ENCODE measurements around the gene CCT8. TPM values are rescaled to one million over a fixed set of nuclear protein-coding genes. Genes with fewer than 3 reads are reported as not detected.
A peak's percentile ranks its signal among the peaks of the same experiment; 100 is the strongest.

The CCT8 gene
- total and polyA plus RNA-seq, 4 donors, result 47.0 to 78.2 (median 58.0) TPM

DNA sequence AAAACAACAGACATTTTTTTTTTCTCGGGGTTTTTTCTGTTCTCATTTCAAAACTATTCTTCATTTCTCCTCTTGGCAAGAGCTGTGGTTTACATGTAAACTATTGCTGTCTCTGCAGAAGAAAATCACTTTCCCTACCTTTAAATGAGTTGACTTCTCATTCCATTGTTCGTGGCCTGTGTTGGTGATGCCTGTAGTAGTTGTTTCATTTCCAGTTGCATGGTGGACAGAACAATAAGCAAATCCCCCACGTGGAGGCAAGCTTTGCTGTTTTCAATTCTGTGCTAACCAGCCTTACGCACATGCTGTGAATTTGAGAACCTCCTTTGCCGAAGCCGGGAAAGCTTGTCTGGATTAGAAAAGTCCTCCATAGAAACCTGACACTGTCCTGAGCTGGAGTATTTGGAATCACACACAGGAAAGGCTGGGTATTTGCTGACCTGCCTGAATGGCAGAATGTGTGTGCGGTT is 30.8 kb upstream of the CCT8 start:
- DNase-seq (ENCODE audit: low spot score), result no peak
- no peak overlapping the region for H3K4me3 ChIP-seq (ENCODE audit: low read depth in 1 of 3, low read length in 3 of 3)
- no peaks in the 10 kb centered on the region for H3K9me3 ChIP-seq (ENCODE audit: control insufficient read depth in 4 of 4, low read length in 3 of 4)
- TF ChIP-seq GABPA (IDR thresholded peaks at IDR 0.05 in 1 of 2, conservative IDR thresholded peaks at IDR 0.05 in 1 of 2) (no peak), TAF1 (conservative IDR thresholded peaks at IDR 0.05) (no peak), JUND (IDR thresholded peaks at IDR 0.05) (no peak), NR2F2 (IDR thresholded peaks at IDR 0.05) (no peak), EGR1 (IDR thresholded peaks at IDR 0.05; ENCODE audit: low read depth in 2 of 2) (no peak), YY1 (IDR thresholded peaks at IDR 0.05) (no peak), FOXA2 (IDR thresholded peaks at IDR 0.05) (no peak), FOXA1 (IDR thresholded peaks at IDR 0.05) (no peak), SP1 (IDR thresholded peaks at IDR 0.05) (no peak), RXRA (IDR thresholded peaks at IDR 0.05) (no peak)
- TF ChIP-seq, protein P1, sequence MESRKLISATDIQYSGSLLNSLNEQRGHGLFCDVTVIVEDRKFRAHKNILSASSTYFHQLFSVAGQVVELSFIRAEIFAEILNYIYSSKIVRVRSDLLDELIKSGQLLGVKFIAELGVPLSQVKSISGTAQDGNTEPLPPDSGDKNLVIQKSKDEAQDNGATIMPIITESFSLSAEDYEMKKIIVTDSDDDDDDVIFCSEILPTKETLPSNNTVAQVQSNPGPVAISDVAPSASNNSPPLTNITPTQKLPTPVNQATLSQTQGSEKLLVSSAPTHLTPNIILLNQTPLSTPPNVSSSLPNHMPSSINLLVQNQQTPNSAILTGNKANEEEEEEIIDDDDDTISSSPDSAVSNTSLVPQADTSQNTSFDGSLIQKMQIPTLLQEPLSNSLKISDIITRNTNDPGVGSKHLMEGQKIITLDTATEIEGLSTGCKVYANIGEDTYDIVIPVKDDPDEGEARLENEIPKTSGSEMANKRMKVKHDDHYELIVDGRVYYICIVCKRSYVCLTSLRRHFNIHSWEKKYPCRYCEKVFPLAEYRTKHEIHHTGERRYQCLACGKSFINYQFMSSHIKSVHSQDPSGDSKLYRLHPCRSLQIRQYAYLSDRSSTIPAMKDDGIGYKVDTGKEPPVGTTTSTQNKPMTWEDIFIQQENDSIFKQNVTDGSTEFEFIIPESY (IDR thresholded peaks at IDR 0.05), result no peak
- H3K4me1 ChIP-seq (ENCODE audit: control insufficient read depth in 4 of 4, insufficient read depth in 4 of 4, low read length in 3 of 4), result peaks cover 0 to 7% (median 0%) of the 10 kb centered on the region in 4 donors
- H3K27me3 ChIP-seq (ENCODE audit: control insufficient read depth in 4 of 4, insufficient read depth in 4 of 4, low read length in 3 of 4), result no peaks in the 10 kb centered on the region
- 87% methylated on average over 7 of the region's 7 CpGs for WGBS
- H3K27ac ChIP-seq (ENCODE audit: low read depth in 1 of 2, low read length in 2 of 2), result no peak overlapping the region
- H3K9ac ChIP-seq (ENCODE audit: low read depth in 1 of 2, low read length in 2 of 2), result no peak overlapping the region
- H3K36me3 ChIP-seq (ENCODE audit: control insufficient read depth in 4 of 4, insufficient read depth in 3 of 4, low read depth in 1 of 4, low read length in 3 of 4), result no peaks in the 10 kb centered on the region

DNA sequence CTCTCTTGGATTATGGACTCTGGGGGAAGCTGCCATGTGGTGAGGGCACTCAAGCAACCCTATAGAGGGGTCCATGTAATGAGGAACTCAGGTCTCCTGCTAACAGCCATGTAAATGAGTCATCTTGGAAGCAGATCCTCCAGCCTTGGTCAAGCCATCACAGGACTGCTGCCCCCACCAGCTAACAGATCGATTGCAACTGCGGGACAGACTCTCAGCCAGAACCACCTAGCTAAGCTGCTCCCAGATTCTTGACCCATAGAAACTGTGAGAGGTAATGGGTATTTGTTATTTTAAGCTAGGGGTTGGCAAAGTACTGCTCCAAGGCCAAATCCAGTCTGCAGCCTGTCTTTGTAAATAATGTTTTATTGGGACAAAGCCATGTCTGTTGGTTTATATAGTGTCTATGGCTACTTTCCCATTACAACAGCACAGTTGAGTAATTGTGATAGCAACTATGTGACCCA is 29.4 kb upstream of the CCT8 start:
- TF ChIP-seq RAD21 (IDR thresholded peaks at IDR 0.05) (peak in 1 of 2 donors; percentile 12), RXRA (IDR thresholded peaks at IDR 0.05) (peak in 1 of 2 donors; percentile 45), EGR1 (IDR thresholded peaks at IDR 0.05; ENCODE audit: low read depth in 2 of 2) (no peak), FOXA2 (IDR thresholded peaks at IDR 0.05) (peak; percentile 47), SP1 (IDR thresholded peaks at IDR 0.05) (peak; percentile 30), JUND (IDR thresholded peaks at IDR 0.05) (no peak), HNF4A (conservative IDR thresholded peaks at IDR 0.05) (peak; percentile 35 to 40)
- TF ChIP-seq, protein P2, sequence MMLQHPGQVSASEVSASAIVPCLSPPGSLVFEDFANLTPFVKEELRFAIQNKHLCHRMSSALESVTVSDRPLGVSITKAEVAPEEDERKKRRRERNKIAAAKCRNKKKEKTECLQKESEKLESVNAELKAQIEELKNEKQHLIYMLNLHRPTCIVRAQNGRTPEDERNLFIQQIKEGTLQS (IDR thresholded peaks at IDR 0.05), result no peak
- H3K9me3 ChIP-seq (ENCODE audit: control insufficient read depth in 4 of 4, low read length in 3 of 4), result no peaks in the 10 kb centered on the region
- H3K4me3 ChIP-seq (ENCODE audit: low read depth in 1 of 3, low read length in 3 of 3), result no peak overlapping the region
- H3K36me3 ChIP-seq (ENCODE audit: control insufficient read depth in 4 of 4, insufficient read depth in 3 of 4, low read depth in 1 of 4, low read length in 3 of 4), result no peaks in the 10 kb centered on the region
- no peak overlapping the region for H3K27ac ChIP-seq (ENCODE audit: low read depth in 1 of 2, low read length in 2 of 2)
- DNase-seq (ENCODE audit: low spot score), result no peak
- WGBS, result 76% methylated on average over 2 of the region's 2 CpGs
- H3K4me1 ChIP-seq (ENCODE audit: control insufficient read depth in 4 of 4, insufficient read depth in 4 of 4, low read length in 3 of 4), result peaks cover 0 to 7% (median 0%) of the 10 kb centered on the region in 4 donors
- no peaks in the 10 kb centered on the region for H3K27me3 ChIP-seq (ENCODE audit: control insufficient read depth in 4 of 4, insufficient read depth in 4 of 4, low read length in 3 of 4)
- H3K9ac ChIP-seq (ENCODE audit: low read depth in 1 of 2, low read length in 2 of 2), result no peak overlapping the region

- H3K4me3 ChIP-seq (ENCODE audit: low read depth in 1 of 3, low read length in 3 of 3), result no peak overlapping the region
- no peak overlapping the region for H3K27ac ChIP-seq (ENCODE audit: low read depth in 1 of 2, low read length in 2 of 2)
- DNase-seq (ENCODE audit: low spot score), result no peak
- no peaks in the 10 kb centered on the region for H3K27me3 ChIP-seq (ENCODE audit: control insufficient read depth in 4 of 4, insufficient read depth in 4 of 4, low read length in 3 of 4)
- H3K9ac ChIP-seq (ENCODE audit: low read depth in 1 of 2, low read length in 2 of 2), result no peak overlapping the region
- H3K36me3 ChIP-seq (ENCODE audit: control insufficient read depth in 4 of 4, insufficient read depth in 3 of 4, low read depth in 1 of 4, low read length in 3 of 4), result no peaks in the 10 kb centered on the region
- 93% methylated on average over 2 of the region's 2 CpGs for WGBS
- no peaks in the 10 kb centered on the region for H3K9me3 ChIP-seq (ENCODE audit: control insufficient read depth in 4 of 4, low read length in 3 of 4)
- TF ChIP-seq, protein P2 (IDR thresholded peaks at IDR 0.05), result no peak
- TF ChIP-seq HNF4G (IDR thresholded peaks at IDR 0.05), result no peak
- no peak for TF ChIP-seq FOXA1 (IDR thresholded peaks at IDR 0.05)
- TF ChIP-seq FOXA2 (IDR thresholded peaks at IDR 0.05), result no peak
- no peak for TF ChIP-seq RXRA (IDR thresholded peaks at IDR 0.05)
- TF ChIP-seq NR2F2 (IDR thresholded peaks at IDR 0.05), result no peak
- no peak for TF ChIP-seq HNF4A (conservative IDR thresholded peaks at IDR 0.05)
- H3K4me1 ChIP-seq (ENCODE audit: control insufficient read depth in 4 of 4, insufficient read depth in 4 of 4, low read length in 3 of 4), result peaks cover 0 to 8% (median 3%) of the 10 kb centered on the region in 4 donors
These were observed 24.7 kb upstream of the CCT8 start for GRCh38 chr21:29098156-29098555.

Measured in liver (tissue), 9 donors.